GM21723 (cell line): Measurements from ENCODE around the gene CDC42EP2.
A peak's percentile ranks its signal among the peaks of the same experiment; 100 is the strongest.
"Not testable (repeated sequence)": the region's sequence is repeated elsewhere in the genome, so short reads cannot be mapped to it uniquely, and the experiment has no call there.

Experiments used
- ATAC-seq: cut with Tn5 transposase; IDR thresholded peaks from one replicate; pipeline ENCODE4 v1.9.1; 2021; ENCODE audit warnings: mild to moderate bottlenecking, moderate library complexity; ENCODE audit not compliant: unreplicated experiment

Gene CDC42EP2

DNA sequence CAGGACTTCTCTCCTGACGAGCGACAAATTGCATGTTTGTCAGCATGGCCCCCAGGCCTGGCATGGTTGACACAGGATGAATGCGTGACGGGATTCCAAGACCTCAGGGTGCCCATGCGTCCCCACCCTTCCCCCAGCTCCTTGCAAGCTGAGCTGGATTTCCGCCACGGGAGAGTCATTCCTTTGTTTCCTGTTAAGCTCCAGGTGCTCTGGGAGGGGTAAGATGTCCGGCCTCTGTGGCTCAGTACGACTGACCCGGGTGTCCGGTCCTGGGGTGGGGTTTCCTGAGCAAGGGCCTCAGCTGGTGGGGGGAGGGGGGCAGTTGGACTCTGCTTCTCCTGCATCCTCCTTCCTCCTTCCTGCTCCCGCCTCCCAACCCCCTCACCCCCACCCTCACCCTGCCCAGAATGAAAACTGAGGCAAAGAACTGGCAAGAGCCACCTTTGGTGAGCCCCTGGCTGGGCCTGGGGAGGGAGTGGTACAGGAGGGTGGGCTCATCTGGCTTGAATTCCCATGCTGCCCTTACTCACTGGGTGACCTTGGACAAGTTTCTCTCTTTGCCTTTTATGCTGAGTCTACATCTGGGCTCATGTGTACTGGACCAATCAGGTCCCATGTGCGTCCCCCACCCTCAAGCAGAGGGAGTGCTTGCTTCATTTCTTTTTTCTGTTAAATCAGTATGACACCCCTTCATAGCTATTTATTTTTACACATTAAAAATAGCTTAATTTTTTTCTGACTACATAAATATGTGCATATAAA is 2.5 kb downstream of the CDC42EP2 start:
- no peak for ATAC-seq

DNA sequence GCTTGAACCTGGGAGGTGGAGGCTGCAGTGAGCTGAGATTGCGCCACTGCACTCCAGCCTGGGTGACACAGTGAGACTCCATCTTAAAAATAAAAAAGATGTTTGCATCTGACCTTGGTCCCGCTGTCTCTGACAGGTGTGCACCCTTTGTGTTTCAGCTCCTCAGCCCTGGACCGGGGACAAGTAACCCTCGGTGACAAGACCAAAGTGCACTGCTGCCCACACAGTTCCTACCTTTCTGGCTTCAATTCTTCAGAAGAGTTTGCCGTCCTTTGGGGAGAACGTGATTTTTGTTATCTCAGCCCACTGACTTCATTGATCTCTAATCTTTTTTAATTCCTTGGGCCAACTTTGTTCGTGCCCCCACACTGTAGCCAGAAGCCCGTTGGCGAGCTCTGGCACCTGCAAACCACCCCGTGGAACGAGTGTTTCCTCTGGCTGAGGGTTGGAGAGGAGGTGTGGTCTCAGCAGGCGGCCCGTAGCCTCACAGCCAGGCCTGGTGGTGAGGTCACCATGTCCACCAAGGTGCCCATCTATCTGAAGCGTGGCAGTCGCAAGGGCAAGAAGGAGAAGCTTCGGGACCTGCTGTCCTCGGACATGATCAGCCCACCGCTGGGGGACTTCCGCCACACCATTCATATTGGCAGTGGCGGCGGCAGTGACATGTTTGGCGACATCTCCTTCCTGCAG is 5.9 kb downstream of the CDC42EP2 start:
- ATAC-seq, result no peak

DNA sequence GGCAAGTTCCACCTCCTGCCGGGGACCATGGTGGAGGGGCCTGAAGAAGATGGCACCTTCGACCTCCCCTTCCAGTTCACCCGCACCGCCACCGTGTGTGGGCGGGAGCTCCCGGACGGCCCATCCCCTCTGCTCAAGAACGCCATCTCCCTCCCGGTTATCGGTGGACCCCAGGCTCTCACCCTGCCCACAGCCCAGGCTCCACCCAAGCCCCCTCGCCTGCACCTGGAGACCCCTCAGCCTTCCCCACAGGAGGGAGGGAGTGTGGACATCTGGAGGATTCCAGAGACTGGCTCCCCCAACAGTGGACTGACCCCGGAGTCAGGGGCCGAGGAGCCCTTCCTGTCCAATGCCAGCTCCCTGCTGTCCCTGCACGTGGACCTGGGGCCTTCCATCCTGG is 6.4 kb downstream of the CDC42EP2 start:
- ATAC-seq, result no peak

DNA sequence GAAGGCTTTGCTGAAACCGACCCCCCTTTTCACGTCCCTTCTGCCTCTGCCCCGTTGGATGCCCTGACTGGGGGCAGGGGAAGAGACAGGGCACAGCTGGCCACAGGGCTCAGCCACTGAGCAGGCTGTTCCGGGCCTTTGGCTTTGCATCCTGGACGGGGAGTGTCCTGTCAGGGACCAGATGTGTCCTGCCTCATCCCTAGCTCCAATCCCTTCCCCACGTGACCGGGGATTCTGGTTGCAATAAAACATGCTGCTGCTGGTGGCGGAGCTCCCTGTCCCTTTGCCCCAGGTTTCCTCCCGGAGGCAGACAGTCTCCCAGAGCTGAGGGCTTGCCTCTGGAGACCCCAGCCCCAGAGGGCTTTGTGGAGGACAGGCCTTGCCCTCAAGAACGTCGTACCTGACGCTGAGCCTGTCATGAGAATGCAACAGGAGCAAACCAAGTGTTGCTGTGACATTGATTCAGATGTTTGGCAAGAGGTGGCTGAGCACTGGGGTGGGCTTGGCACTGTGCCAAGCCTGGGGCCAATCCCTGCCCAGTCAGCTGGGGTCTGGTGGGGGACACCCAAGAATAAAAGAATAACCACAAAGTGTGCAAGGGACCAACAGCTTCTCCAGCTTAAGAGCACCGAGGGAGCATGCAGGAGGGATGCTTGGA is 7.3 kb downstream of the CDC42EP2 start:
- no peak for ATAC-seq

DNA sequence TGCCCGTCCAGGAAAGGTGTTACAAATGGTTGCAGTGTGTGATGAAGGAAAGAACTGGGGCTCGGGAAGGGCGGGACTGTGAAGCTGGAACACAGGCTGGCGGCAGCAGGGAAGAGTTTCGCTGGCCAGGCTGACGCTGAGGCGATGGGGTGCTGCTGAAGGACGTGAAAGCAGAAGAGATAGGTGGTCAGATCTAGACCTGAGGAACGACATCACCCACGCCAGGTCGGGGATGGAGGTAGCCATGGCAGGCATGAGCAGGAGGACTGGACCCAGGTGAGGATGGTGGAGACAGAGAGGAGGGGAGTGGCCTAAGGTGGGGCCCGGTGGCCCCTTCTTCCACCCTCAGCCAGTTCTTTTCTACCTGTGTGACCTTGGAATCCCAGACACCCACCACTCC is 9.1 kb downstream of the CDC42EP2 start:
- ATAC-seq, result no peak

DNA sequence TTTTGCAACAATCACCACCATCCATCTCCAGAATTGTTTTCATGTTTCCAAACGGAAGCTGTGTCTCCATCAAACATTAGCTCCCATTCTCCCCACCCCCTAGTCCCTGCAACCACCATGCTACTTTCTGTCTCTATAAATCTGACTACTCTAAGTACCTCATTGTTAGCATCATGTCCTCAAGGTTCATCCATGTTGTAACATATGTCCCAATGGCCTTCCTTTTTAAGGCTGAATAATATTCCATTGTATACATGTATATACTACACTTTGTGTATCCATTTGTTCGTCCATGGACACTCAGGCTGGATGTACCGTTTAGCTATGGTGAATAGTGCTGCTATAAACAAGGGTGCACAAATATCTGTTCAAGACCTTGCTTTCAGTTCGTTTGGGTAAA is 10.8 kb downstream of the CDC42EP2 start:
- ATAC-seq, result no peak

DNA sequence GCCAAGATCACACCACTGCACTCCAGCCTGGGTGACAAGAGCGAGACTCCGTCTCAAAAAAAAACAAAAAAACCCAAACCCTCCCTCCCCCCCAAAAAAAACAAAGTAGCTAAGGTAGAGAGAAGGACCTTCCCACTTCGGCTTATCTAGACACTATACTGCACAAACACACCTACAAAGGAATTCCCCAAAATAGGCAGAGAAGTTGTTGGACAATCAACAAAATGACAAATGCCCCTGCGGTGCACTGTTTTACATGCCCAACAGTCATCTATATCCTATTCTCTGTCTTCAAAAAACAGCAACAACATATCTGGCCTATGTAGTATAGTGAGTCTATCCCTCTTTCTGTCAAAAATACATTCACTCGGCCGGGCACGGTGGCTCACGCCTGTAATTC is 12.4 kb downstream of the CDC42EP2 start:
- ATAC-seq, result no peak

DNA sequence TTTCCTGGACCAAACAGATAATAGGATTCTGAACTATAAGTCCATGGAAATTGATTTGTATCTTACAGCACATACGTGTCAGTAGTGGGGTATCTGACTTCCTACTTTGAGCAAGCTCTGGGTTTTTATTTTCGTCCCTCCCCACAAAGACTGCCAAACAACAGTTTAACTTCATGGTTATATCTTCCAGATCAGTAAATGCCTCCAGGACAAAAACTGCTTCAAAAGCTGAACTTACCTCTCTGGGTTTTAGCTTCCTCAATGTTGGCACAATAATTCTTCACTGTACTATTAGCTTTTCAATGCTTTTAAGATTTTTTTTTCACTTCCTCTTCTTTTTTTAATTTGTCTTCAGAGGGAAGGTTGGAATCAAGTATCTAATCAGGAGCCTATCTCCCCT is 14.8 kb downstream of the CDC42EP2 start:
- no peak for ATAC-seq

DNA sequence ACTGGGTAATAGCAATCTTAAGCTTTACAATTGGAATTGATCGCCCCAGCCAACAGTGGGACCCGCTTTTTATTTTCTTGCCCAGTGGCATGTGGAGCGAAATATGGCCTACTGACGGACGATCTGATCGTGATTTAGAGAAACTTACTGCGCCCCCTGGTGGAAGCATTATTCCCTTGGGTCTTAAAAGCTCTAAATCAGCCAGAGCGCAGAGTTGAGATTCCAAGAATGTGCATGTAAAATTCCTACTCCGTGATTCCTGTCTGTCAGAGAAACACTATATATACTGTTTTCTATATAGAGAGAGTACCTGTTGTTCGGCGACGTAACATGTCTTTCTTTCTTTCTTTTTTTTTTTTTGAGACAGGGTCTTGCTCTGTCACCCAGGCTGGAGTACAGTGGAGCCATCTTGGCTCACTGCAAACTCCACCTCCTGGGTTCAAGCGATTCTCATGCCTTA is 15.3 kb downstream of the CDC42EP2 start:
- ATAC-seq, result no peak

DNA sequence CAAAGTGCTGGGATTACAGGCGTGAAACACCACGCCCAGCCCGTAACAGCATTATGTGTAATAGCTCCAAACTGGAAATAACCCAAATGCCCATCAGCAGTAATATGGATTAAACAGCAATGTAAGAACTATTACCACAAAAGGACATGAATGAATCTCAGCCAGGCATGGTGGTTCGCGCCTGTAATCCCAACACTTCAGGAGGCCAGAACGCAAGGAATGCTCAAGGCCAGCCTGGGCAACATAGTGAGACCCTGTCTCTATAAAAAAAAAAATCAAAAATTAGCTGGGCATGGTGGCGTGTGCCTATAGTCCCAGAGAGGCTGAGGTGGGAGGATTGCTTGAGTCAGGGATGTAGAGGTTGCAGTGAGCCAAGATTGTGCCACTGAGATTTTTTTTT is 15.9 kb downstream of the CDC42EP2 start:
- ATAC-seq, result no peak

DNA sequence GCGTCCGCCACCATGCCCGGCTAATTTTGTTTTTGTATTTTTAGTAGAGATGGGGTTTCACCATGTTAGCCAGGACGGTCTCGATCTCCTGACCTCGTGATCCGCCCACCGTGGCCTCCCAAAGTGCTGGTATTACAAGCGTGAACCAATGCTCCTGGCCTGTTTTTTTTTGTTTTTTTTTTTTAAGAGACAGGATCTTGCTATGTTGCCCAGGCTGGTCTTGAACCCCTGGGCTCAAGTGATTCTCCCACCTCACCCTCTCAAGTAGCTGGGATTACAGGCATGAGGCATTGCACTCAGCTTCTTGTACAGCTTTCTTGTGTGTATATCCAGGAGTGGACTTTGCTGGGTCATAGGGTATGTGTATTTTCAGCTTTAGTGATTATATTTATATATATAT is 17.9 kb downstream of the CDC42EP2 start:
- not testable (repeated sequence) for ATAC-seq

DNA sequence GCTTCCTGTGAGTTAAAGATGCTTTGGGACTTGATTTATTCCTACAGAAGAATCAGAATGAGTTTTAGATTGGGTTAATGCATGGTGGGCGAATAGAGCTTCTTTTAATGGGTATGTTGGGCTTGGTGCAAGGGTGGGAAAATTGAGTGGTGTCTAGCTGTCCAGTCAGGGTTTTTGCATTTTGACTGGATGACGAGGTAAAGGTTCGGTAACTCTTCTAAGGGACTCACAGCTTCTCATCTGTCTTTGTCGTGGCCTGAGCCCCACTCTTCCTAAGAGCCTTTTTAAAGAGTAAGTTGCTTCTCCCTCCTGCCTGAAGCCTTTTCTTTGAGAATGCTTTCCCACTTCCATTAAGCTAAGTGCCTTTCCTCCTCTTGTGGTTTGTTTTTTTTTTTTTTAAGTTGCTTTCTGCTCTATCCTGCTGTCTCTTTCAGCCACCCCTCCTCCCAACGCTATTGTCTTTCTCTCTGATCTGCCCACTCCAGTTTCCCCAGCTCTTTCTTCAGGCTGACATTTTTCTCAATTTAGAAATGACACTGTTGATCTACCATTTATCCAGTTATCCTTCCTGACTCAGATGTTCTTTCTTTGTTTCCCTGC is 20.1 kb downstream of the CDC42EP2 start:
- no peak for ATAC-seq

DNA sequence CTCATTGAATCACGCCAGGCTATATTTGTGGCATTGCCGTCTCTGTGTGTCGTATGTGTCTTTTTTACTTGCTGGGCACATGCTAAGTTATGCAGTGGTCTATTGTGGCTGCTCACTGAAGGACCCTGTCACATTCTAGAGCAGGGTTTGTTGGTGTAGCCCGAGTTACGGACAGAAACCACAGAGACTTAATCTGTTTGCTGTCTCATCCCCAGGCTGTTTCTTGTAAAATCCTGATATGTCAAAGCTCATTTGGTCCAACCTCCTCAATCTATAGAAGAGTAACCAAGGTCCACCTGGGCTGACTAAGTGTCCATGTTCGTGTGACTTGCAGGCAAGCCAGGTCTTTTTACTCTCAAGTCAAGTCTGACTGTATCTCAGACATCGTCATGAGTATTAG is 24.0 kb downstream of the CDC42EP2 start:
- no peak for ATAC-seq

DNA sequence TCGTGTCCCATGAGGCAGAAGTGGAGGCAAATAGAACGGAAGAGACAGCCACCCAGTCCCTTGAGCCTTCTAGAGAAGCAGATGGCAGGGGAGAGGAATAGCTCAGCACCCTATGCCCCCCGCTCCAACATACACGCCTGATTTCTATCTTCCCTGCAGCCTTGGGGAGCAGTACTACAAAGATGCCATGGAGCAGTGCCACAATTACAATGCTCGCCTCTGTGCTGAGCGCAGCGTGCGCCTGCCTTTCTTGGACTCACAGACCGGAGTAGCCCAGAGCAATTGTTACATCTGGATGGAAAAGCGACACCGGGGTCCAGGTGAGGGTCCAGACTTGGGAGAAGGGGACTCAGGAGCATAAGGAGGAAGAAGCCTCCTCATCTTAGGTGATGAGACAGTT is 25.6 kb downstream of the CDC42EP2 start:
- ATAC-seq, result no peak

DNA sequence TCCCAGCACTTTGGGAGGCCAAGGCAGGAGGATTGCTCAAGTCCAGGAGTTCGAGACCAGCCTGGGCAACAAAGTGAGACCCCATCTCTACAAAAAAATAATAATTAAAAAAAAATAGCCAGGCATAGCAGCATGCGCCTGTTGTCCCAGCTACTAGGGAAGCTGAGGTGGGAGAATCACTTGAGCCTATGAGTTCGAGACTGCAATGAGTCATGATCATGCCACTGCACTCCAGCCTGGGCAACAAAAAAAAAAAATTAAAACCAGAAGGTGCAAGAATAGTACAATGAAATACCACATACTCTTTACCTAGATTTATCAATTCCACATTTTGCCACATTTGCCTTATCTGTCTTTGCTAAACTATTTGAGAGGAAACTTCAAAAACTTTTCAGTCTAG is 27.2 kb downstream of the CDC42EP2 start:
- ATAC-seq, result no peak

DNA sequence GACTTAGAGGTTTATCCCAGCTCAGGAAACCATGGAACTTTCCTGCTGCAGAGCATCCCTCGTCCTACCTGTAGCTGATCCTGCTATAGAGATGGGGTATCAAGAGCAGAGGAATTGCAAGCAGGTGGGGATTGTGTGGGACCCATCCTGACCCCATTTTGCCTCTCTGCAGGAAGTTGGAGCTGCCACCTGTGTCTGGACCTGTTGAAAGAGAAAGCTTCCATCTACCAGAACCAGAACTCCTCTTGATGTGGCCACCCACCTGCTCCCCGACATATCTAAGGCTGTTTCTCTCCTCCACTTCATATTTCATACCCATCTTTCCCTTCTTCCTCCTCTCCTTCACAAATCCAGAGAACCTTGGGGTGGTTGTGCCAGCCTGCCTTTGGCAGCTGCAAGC is 36.8 kb downstream of the CDC42EP2 start:
- no peak for ATAC-seq

DNA sequence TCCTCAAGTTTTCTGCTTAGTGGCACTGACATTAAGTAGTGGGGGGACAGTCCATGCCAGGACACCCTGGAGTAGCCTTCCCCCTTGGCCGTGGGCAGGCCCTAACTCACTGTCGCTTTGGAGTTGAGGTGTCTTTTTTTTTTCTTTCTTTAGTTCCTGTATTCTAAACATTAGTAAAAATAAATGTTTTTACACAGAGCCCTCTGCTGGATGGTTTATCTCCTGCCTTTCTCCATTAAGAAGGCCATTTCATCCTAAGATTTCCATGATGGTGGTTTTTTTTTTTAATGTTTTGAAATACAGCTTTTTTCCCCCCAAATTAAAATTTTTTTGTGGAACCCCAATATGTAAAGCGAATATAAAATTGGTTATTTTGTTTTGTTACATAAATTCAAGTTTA is 38.1 kb downstream of the CDC42EP2 start:
- ATAC-seq, result no peak

DNA sequence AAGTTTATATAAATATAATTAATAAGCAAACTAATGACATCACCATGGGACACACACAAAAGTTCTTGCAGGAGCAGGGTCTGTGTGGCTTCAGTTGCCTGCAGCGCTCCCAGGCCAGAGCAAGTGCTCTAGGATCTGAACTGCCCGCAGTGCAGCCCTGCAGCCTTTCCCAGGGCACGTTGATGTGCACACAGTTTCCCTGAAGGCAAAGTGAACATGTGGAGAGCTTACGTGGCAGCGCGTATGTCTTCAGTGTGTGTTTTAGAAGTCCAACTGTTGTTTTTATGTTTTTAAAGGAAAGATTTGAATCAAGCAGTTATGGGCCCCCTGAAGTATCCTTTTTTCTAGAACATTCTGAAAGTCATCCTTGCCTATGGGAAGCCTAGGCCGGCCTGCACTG is 38.7 kb downstream of the CDC42EP2 start:
- ATAC-seq, result no peak

DNA sequence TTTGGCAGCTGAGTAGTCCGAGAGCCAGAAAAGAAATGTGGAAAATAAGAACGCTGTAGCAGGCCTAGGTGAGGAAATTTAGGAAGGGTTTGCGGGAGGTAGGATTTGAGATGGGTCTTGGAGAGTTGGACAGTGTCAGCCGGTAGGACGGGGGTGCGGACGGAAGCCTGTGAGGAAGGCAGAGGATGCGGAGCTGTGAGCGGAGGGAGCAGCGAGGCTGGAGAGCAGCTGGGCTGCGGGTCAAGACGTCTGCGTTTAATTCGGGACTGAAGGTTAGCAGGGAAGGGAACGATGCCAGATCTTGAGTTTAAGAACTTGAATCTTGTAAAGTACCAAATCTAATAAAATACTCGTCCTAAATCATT is 39.2 kb downstream of the CDC42EP2 start:
- no peak for ATAC-seq

DNA sequence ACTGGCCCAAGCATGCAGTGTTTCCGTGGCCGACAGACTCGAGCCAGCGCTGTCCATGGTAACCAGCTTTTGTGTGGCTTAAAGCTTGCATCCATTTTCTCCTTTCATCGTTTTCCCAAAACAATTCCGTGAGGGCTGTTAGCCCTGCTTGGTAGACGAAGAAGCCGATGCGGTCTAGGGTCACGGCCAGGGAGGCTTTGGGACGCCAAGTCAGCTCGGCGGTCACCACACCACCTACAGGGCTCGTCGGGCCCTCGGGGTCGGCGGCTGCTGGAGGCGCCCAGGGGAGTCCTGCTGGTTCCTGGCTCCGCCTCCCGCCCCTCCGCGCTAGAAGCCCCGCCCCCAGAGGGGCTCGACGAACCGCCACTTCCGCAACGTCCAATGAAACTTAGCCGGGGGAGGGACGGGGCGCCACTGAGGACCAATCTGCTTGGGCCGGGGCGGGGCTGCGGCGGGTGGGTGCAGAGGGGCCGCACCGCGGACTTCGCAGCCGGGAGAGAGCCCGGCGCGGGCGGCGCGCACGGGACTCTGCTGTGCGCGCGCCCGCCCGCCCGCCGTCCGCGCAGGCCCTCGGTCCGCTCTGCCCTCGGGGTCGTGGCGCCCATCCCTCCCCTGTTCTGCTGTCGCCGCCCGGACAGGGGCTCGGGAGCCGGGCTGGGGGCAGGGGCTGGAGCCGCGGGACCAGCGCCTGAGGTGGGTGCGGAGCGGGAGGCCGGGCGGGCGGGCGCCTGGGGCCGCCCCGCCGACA is 39.8 kb downstream of the CDC42EP2 start, which contains the start of gene TIGD3:
Gene TIGD3 (plus strand): TSS at position 487 of the 748 bp plus-strand sequence. CDS start 1,058 bp downstream, outside the sequence.
- ATAC-seq, result peak; percentile 82
